HUES64 (cell line): ENCODE results near the gene ADCY9.
"Not testable (repeated sequence)": the region's sequence is repeated elsewhere in the genome, so short reads cannot be mapped to it uniquely, and the experiment has no call there.

ENCODE experiments used
- H3K27ac ChIP-seq: 2 replicates; pipeline ENCODE4 v1.7.0; 2013; ENCODE audit warnings: low read depth, low read length, inconsistent platforms
- H3K27me3 ChIP-seq: 2 replicates; pipeline ENCODE4 v1.6.1; 2013; ENCODE audit warnings: mild to moderate bottlenecking, low read length; ENCODE audit not compliant: insufficient read depth
- H3K36me3 ChIP-seq: 2 replicates; pipeline ENCODE4 v1.6.1; 2013; ENCODE audit warnings: mild to moderate bottlenecking, low read length; ENCODE audit not compliant: insufficient read depth
- H3K4me1 ChIP-seq: 2 replicates; pipeline ENCODE4 v1.6.1; 2013; ENCODE audit warnings: mild to moderate bottlenecking, low read length, moderate library complexity; ENCODE audit not compliant: insufficient read depth
- H3K4me3 ChIP-seq: 2 replicates; pipeline ENCODE4 v1.5.1; 2013; ENCODE audit warnings: mild to moderate bottlenecking, low read length, moderate library complexity
- H3K9ac ChIP-seq: 2 replicates; pipeline ENCODE4 v1.6.1; 2013; ENCODE audit warnings: mild to moderate bottlenecking, low read depth, low read length
- H3K9me3 ChIP-seq: 2 replicates; pipeline ENCODE4 v1.6.1; 2013; ENCODE audit warnings: low read depth, low read length; ENCODE audit not compliant: insufficient read depth
- WGBS: fragments of 150-250, 120-280 bp; methylation state at CpG from one replicate; pipeline ENCODE4 v1.1.7; 2013; ENCODE audit warnings: missing lambda C conversion rate; 5-methylcytosine and 5-hydroxymethylcytosine counted together

Gene ADCY9

GRCh38 chr16:3952737-3953131 is 163.5 kb downstream of the ADCY9 start:
- Histone ChIP-seq H3K36me3 (no peaks in the 10 kb centered on the region), H3K4me3 (no peak overlapping the region), H3K27ac (no peak overlapping the region), H3K4me1 (0 out of 2 replicates have a peak, but pooled peaks cover 4% of the 10 kb centered on the region), H3K27me3 (no peaks in the 10 kb centered on the region), H3K9ac (no peak overlapping the region), H3K9me3 (no peaks in the 10 kb centered on the region)
- WGBS = 78% methylated on average over 9 of the region's 9 CpGs

- H3K9me3 ChIP-seq = no peaks in the 10 kb centered on the region
- no peak overlapping the region for H3K9ac ChIP-seq
- H3K4me3 ChIP-seq = no peak overlapping the region
- H3K36me3 ChIP-seq = no peaks in the 10 kb centered on the region
- H3K4me1 ChIP-seq = 0 out of 2 replicates have a peak, but pooled peaks cover 2% of the 10 kb centered on the region
- 92% methylated on average over 12 of the region's 12 CpGs for WGBS
- no peak overlapping the region for H3K27ac ChIP-seq
- H3K27me3 ChIP-seq = no peaks in the 10 kb centered on the region
Measured at GRCh38 chr16:3951861-3952736, 164.1 kb downstream of the ADCY9 start.

- H3K27me3 ChIP-seq, H3K9ac ChIP-seq, H3K36me3 ChIP-seq, H3K4me3 ChIP-seq, H3K27ac ChIP-seq, H3K4me1 ChIP-seq, H3K9me3 ChIP-seq: not testable (repeated sequence)
- WGBS = 97% methylated on average over 5 of the region's 5 CpGs
Measured at GRCh38 chr16:3951380-3951779, 164.9 kb downstream of the ADCY9 start.

- H3K4me3 ChIP-seq = no peak overlapping the region
- H3K27me3 ChIP-seq = no peaks in the 10 kb centered on the region
- no peak overlapping the region for H3K27ac ChIP-seq
Measured at GRCh38 chr16:3950343-3951193, 165.7 kb downstream of the ADCY9 start.

GRCh38 chr16:3949946-3950342 is 166.3 kb downstream of the ADCY9 start:
- no peak overlapping the region for H3K27ac ChIP-seq
- no peaks in the 10 kb centered on the region for H3K27me3 ChIP-seq
- 93% methylated on average over 9 of the region's 9 CpGs for WGBS
- H3K4me3 ChIP-seq = no peak overlapping the region
- H3K9ac ChIP-seq = no peak overlapping the region
- H3K9me3 ChIP-seq = no peaks in the 10 kb centered on the region
- no peaks in the 10 kb centered on the region for H3K4me1 ChIP-seq
- no peaks in the 10 kb centered on the region for H3K36me3 ChIP-seq

More at GRCh38 chr16:3950343-3951193, 165.7 kb downstream of the ADCY9 start:
- no peaks in the 10 kb centered on the region for H3K36me3 ChIP-seq
- WGBS = 95% methylated on average over 32 of the region's 32 CpGs
- H3K9ac ChIP-seq = no peak overlapping the region
- no peaks in the 10 kb centered on the region for H3K9me3 ChIP-seq
- H3K4me1 ChIP-seq = no peaks in the 10 kb centered on the region

GRCh38 chr16:3949287-3949686 is 167.0 kb downstream of the ADCY9 start:
- no peaks in the 10 kb centered on the region for H3K9me3 ChIP-seq
- no peaks in the 10 kb centered on the region for H3K27me3 ChIP-seq
- no peaks in the 10 kb centered on the region for H3K36me3 ChIP-seq
- H3K9ac ChIP-seq = no peak overlapping the region
- no peak overlapping the region for H3K27ac ChIP-seq
- H3K4me1 ChIP-seq = no peaks in the 10 kb centered on the region
- 91% methylated on average over 14 of the region's 14 CpGs for WGBS
- H3K4me3 ChIP-seq = no peak overlapping the region

GRCh38 chr16:3948378-3948995 is 167.8 kb downstream of the ADCY9 start:
- no peaks in the 10 kb centered on the region for H3K36me3 ChIP-seq
- 95% methylated on average over 17 of the region's 17 CpGs for WGBS
- H3K27me3 ChIP-seq = no peaks in the 10 kb centered on the region
- H3K4me1 ChIP-seq = no peaks in the 10 kb centered on the region
- H3K4me3 ChIP-seq = no peak overlapping the region
- H3K27ac ChIP-seq = no peak overlapping the region
- H3K9ac ChIP-seq = no peak overlapping the region
- H3K9me3 ChIP-seq = no peaks in the 10 kb centered on the region

GRCh38 chr16:3946604-3947180 is 169.6 kb downstream of the ADCY9 start:
- Histone ChIP-seq H3K9ac (no peak overlapping the region), H3K36me3 (no peaks in the 10 kb centered on the region), H3K4me1 (no peaks in the 10 kb centered on the region), H3K27me3 (no peaks in the 10 kb centered on the region), H3K9me3 (no peaks in the 10 kb centered on the region), H3K27ac (no peak overlapping the region), H3K4me3 (no peak overlapping the region)
- 91% methylated on average over 20 of the region's 20 CpGs for WGBS

GRCh38 chr16:3945751-3946603 is 170.3 kb downstream of the ADCY9 start:
- Histone ChIP-seq H3K9me3 (no peaks in the 10 kb centered on the region), H3K36me3 (no peaks in the 10 kb centered on the region), H3K27me3 (no peaks in the 10 kb centered on the region), H3K27ac (no peak overlapping the region), H3K4me1 (no peaks in the 10 kb centered on the region), H3K4me3 (no peak overlapping the region), H3K9ac (no peak overlapping the region)
- 88% methylated on average over 11 of the region's 11 CpGs for WGBS

GRCh38 chr16:3944457-3944856 is 171.8 kb downstream of the ADCY9 start:
- H3K9me3 ChIP-seq, H3K9ac ChIP-seq, H3K4me1 ChIP-seq, H3K27ac ChIP-seq, H3K27me3 ChIP-seq, H3K4me3 ChIP-seq, H3K36me3 ChIP-seq: not testable (repeated sequence)
- WGBS = 100% methylated on average over 1 of the region's 2 CpGs
